ENCODE results near the gene PLXDC2.

DNA sequence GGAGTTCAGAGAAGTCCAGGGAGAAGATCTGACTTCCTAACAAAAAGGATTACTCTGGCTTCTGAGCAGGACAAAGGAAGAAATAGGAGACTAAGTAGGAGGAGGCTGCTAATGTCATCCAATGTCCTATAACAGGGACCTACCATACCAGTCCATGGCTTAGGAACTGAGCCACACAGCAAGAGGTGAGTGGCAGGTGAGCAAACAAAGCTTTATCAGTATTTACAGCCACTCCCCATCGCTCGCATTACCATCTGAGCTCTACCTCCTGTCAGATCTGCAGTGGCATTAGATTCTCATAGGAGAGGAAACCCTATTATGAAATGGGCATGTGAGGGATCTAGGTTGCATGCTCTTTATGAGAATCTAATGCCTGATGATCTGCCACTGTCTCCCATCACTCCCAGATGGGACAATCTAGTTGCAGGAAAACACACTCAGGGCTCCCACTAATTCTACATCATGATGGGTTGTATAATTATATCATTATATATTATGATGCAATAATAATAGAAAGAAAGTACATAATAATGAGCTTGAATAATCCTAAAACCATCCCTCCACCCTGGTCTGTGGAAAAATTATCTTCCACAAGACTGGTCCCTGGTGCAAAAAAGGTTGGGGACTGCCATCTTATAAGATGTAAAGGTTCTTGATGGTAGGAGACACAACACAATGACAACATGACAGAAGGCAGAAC, 487.4 kb downstream of the PLXDC2 start:
- no peak for TF ChIP-seq POLR2A (IDR thresholded peaks at IDR 0.05; ENCODE audit: low read depth, low read length)
- TF ChIP-seq POLR2AphosphoS5 (IDR thresholded peaks at IDR 0.05; ENCODE audit: low read depth, low read length): no peak
- no peak for TF ChIP-seq TAF1 (IDR thresholded peaks at IDR 0.05; ENCODE audit: borderline replicate concordance, low read depth, low read length)

Data from GM12892 (cell line).